ENCODE data around the gene NEMF. TPM values are rescaled to one million over a fixed set of nuclear protein-coding genes. Genes with fewer than 3 reads are reported as not detected.

NEMF gene
- polyA plus RNA-seq, 1 experiment, result 48.6 TPM

DNA sequence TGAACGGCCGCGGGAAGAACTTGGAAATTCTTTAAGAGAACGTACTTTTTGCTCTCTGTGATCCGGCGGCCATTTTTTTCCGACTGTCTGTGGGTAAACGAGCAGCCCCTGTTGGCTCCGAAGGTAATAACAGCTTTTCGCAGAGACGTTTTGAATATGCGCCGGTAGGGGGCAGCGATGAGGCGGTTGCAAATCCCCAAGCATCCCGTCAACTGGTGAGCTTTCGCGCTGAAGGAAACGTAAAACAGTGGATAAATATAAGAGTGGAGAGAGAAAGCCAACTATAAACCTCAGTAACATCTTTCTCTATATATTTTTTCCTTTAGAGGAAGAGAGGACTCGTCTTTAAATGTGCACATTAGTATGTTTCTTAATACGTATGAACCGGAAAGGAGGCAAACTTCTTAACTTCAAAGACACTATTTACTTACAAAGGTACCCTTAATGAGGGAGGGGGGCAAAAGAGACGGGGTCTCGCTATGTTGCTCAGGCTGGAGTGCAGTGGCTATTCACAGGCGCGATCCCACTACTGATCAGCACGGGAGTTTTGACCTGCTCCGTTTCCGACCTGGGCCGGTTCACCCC lies 9.6 kb upstream of the NEMF start:
- DNase-seq (ENCODE audit: low read depth, low spot score), result peak; percentile 84
- Histone ChIP-seq H3K27ac (ENCODE audit: low read depth, low read length) (peak overlapping the region; percentile 100), H3K9me3 (ENCODE audit: control insufficient read depth, insufficient read depth, low read length) (peaks cover 3% of the 10 kb centered on the region; the same call in 1 of the 2 replicates), H3K27me3 (ENCODE audit: control insufficient read depth, insufficient read depth, low read length) (no peaks in the 10 kb centered on the region), H3K4me3 (ENCODE audit: low read depth, low read length) (peak overlapping the region; percentile 62)
- ChIA-PET CTCF (interaction anchor here (0.5 to 6.6 kb wide), 66 partner anchors 9 to 914 kb away, joined by 3 to 256 read pairs (median 4); partner anchors contain the start of genes ARF6, DMAC2L, L2HGDH and NEMF), POLR2A (interaction anchor here (0.5 to 2.5 kb wide), 11 partner anchors 9 to 254 kb away, joined by 3 to 28 read pairs (median 8); partner anchors contain the start of genes ARF6, NEMF and VCPKMT)
- TF ChIP-seq, protein P1, sequence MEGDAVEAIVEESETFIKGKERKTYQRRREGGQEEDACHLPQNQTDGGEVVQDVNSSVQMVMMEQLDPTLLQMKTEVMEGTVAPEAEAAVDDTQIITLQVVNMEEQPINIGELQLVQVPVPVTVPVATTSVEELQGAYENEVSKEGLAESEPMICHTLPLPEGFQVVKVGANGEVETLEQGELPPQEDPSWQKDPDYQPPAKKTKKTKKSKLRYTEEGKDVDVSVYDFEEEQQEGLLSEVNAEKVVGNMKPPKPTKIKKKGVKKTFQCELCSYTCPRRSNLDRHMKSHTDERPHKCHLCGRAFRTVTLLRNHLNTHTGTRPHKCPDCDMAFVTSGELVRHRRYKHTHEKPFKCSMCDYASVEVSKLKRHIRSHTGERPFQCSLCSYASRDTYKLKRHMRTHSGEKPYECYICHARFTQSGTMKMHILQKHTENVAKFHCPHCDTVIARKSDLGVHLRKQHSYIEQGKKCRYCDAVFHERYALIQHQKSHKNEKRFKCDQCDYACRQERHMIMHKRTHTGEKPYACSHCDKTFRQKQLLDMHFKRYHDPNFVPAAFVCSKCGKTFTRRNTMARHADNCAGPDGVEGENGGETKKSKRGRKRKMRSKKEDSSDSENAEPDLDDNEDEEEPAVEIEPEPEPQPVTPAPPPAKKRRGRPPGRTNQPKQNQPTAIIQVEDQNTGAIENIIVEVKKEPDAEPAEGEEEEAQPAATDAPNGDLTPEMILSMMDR (IDR thresholded peaks at IDR 0.05; ENCODE audit: low read depth, low read length), result peak; percentile 100

DNA sequence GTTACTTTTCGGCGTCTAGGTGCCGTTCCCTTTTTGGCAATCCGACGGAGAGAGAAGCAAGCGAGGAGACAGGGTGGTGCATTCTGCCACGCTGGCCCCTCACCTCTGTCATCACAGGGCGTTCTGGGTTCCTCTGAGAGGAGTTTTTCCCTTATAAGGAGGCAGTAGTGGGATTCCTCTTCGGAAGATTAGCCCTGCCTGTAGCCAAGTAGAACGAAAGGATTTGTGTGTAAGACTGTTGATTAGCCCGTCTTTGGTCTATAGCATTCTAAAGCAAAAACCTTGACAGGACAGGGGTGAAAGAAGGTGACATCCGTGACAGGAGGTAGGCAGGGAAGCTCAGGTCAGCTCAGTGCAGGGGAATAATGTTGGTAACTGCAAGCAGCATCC lies 9.1 kb upstream of the NEMF start:
- POLR2A ChIA-PET, result interaction anchor here (0.7 to 2.5 kb wide), 7 partner anchors 9 to 255 kb away, joined by 3 to 28 read pairs (median 8); partner anchors contain the start of genes NEMF and VCPKMT
- DNase-seq (ENCODE audit: low read depth, low spot score), result peak; percentile 83
- Histone ChIP-seq H3K27ac (ENCODE audit: low read depth, low read length) (peak overlapping the region; percentile 100), H3K4me3 (ENCODE audit: low read depth, low read length) (peak overlapping the region; percentile 62), H3K9me3 (ENCODE audit: control insufficient read depth, insufficient read depth, low read length) (no peaks in the 10 kb centered on the region), H3K27me3 (ENCODE audit: control insufficient read depth, insufficient read depth, low read length) (no peaks in the 10 kb centered on the region)
- TF ChIP-seq, protein P1 (IDR thresholded peaks at IDR 0.05; ENCODE audit: low read depth, low read length), result no peak
- CTCF ChIA-PET, result interaction anchor here (0.5 to 6.6 kb wide), 66 partner anchors 9 to 915 kb away, joined by 3 to 256 read pairs (median 4); partner anchors contain the start of genes ARF6, DMAC2L, L2HGDH and NEMF

GRCh38 chr14:49860988-49861698 lies 8.6 kb upstream of the NEMF start:
- no peak for DNase-seq (ENCODE audit: low read depth, low spot score)
- CTCF ChIA-PET, result interaction anchor here (0.5 to 6.6 kb wide), 54 partner anchors 11 to 915 kb away, joined by 3 to 256 read pairs (median 4); partner anchors contain the start of genes ARF6, NEMF and VCPKMT
- H3K27me3 ChIP-seq (ENCODE audit: control insufficient read depth, insufficient read depth, low read length), result no peaks in the 10 kb centered on the region
- POLR2A ChIA-PET, result interaction anchor here (2.2 to 2.5 kb wide), 2 partner anchors 8 to 177 kb away, joined by 8 to 28 read pairs; partner anchors contain the start of gene NEMF
- TF ChIP-seq, protein P1 (IDR thresholded peaks at IDR 0.05; ENCODE audit: low read depth, low read length), result no peak
- H3K27ac ChIP-seq (ENCODE audit: low read depth, low read length), result peak overlapping the region; percentile 100
- H3K9me3 ChIP-seq (ENCODE audit: control insufficient read depth, insufficient read depth, low read length), result no peaks in the 10 kb centered on the region
- H3K4me3 ChIP-seq (ENCODE audit: low read depth, low read length), result peak overlapping the region; percentile 62

DNA sequence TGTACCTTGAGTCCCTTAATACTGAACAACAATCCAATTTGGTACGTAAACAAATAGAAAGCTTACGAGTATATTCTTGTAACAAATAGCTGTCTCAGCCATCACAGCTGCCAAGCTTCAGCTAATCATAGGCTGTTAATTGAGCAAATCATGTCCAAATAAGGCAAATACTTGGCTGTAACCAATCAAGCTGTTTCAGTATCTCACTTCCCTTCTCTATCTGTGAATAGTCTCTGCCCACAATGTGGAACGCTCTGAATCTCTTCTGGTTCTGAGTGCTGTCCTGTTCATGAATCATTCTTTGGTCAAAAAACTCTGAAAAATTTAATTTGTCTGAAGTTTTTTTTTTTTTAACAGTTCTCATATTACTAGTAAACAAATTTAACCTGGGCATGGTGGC lies 5.8 kb upstream of the NEMF start:
- Histone ChIP-seq H3K9me3 (ENCODE audit: control insufficient read depth, insufficient read depth, low read length) (no peaks in the 10 kb centered on the region), H3K4me3 (ENCODE audit: low read depth, low read length) (no peak overlapping the region), H3K27ac (ENCODE audit: low read depth, low read length) (no peak overlapping the region), H3K27me3 (ENCODE audit: control insufficient read depth, insufficient read depth, low read length) (no peaks in the 10 kb centered on the region)
- DNase-seq (ENCODE audit: low read depth, low spot score), result no peak
- CTCF ChIA-PET, result interaction anchor here (0.5 to 1.5 kb wide), 4 partner anchors 24 to 367 kb away, joined by 4 to 8 read pairs (median 4); no protein-coding TSS in a partner anchor
- TF ChIP-seq, protein P1 (IDR thresholded peaks at IDR 0.05; ENCODE audit: low read depth, low read length), result no peak
- POLR2A ChIA-PET, result interaction anchor here (0.6 kb wide), 1 partner anchor 19 kb away, joined by 4 read pairs; no protein-coding TSS in a partner anchor
